ENCODE measurements around the gene ARSD.
"Not testable (repeated sequence)": the region's sequence is repeated elsewhere in the genome, so short reads cannot be mapped to it uniquely, and the experiment has no call there.

Gene ARSD

GRCh38 chrX:2928583-2929434, at the start of gene ARSD:
Gene ARSD, minus strand, starts transcription at chrX:2929339. Its CDS starts 64 bp downstream, at chrX:2929275.
- DNase-seq: peak; percentile 5

- not testable (repeated sequence) for DNase-seq
Observed at GRCh38 chrX:2978639-2979038, 49.5 kb upstream of the ARSD start.

DNA sequence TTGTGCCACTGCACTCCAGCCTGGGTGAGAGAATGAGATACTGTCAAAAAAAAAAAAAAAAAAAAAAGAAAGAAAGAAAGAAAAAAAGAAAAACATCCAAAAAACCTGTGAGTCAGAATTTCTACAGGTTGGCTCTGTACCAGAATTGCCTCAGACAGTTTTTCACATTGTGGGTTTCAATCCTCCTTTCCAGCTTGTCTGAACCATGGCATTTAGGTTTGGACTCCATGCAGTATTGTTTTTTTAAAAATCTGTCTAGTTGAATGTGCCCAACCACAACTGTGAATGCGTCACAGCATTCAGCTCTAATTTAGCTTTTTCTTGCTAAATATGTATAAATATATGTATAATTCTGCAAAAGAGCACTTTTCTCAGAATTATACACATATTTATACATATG, 45.8 kb upstream of the ARSD start:
- no peak for DNase-seq

- DNase-seq: no peak
Observed at GRCh38 chrX:2972391-2972790, 43.3 kb upstream of the ARSD start.

DNA sequence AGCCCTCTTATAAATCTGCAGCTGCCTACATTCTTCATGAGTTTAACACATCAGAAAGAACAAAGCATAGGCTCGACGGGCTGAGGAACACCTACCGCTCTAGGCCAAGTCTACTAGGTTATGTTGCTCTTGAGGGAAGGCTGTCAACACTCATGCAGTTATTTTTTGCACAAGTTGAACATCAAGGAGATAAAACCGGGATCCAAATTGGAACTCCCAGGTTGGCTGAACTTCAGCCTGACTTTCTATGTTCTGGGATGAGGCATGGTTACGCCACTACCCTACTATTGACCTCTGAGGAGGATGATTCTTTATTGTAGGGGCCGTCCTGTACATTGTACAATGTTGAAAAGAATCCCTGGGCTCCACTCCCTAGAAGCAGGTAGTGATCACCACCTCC, 39.9 kb upstream of the ARSD start:
- DNase-seq: no peak

- DNase-seq: no peak
Observed at GRCh38 chrX:2967998-2968909, 39.1 kb upstream of the ARSD start.

DNA sequence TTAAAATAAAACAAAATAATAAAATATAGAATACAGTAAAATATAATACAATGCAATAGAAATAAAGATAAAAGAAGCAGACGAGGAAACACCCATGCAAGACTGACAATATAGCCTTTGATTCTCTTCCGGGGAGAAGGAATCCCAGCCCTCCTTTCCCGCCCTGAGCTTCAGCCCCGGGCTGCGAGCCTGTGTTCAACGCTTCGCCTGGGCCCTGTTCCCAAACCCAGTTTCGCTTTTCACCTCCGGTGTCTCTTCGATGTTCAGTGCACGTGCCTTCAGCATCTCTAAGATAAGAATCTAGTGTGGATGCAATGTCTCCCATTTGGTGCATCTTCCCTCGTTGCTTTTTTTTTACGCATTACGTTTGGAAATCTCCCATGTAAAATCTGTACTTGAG, 38.4 kb upstream of the ARSD start:
- DNase-seq: no peak

DNA sequence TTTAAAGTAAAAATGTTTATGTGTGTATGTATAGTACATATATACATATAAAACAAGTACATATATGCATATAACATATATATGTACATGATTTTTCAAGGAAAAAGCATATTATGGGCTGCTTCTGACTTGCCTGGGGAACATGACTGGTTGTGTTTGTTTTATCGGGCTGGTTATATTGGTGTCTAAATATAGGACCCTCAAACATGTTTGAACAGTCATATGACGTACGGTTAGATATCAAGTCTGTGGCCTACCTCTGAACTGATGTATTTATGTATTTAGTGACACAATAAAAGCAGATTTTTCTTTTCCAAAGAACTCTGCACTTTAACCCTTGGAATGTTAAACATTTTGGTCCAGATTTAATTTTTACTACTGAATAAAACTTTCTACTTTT, 37.9 kb upstream of the ARSD start:
- no peak for DNase-seq

DNA sequence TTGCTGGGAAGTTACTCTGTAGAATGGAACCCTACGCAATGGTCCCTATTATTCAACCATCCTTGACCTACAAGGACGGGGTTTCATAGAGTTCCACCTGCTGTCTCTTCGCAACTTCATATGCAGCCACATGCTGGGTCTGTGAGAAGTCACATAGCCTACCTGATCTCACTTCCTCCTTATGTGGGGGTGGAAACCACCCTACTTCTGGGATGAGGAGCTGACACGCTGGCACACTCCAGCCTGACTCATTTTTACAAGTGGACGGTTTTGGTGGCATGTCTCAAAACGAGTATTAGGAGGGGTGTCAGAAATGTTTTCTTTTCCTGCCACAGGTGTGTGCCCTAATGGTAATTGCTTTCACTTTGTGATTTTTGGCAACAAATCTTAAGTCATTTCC, 36.8 kb upstream of the ARSD start:
- no peak for DNase-seq

DNA sequence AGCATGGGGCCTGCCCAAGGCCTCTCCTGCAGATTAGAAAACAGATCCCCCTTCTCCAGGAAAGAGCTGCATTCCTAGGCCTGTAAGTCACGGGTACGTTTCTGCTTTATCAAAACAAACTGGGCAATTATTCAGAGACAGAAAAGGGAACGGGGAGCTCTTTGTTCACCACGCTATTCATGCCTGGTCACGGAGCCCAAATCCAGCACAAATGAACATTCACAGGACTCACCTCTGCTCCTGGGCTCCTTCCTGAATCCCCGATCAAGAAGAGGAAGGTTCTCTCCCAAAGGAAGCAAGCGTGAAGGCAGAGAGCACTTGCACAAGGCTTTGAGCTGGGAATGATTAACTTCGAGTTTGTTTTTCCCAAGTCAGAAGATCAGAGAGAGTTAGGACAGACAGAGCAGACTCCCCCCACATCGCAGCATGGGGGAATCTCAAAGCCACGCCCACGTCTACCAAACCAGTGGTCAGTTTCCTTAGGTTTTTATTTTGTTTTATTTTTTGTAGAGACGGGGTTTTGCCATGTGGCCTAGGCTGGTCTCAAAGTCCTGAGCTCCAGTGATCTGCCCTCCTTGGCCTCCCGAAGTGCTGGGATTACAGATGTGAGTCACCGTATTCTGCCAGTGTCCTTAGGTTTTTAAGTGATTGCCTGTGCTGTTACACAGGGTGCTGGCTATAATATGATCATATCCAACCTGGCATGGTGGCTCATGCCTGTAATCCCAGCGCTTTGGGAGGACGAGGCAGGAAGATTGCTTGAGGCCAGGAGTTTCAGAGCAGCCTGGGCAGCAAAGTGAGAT, 35.1 kb upstream of the ARSD start:
- DNase-seq: not testable (repeated sequence)

GRCh38 chrX:2963449-2963848, 34.3 kb upstream of the ARSD start:
- not testable (repeated sequence) for DNase-seq

GRCh38 chrX:2962381-2962780, 33.2 kb upstream of the ARSD start:
- no peak for DNase-seq

- DNase-seq: no peak
Observed at GRCh38 chrX:2960861-2961515, 31.8 kb upstream of the ARSD start.

DNA sequence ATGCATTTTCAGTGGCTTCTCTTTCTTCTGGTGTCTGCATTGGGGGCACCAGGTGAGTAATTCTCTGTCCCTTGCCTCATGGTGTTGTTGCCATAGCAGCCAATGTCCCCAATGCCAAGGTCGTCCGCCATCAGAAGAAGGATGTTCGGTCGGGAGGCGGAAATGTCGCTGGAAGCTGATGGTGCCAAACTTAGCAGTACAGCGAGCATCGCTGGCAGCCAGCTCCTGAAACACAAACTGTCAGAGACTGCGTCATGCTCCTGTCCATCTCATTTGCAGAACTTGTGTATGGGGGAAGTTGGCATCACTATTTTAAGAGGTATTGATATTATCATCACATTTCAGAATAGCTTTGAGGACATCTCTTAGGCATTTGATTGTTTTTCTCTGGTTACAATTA, 29.1 kb upstream of the ARSD start:
- no peak for DNase-seq

GRCh38 chrX:2955838-2956237, 26.7 kb upstream of the ARSD start:
- no peak for DNase-seq

DNA sequence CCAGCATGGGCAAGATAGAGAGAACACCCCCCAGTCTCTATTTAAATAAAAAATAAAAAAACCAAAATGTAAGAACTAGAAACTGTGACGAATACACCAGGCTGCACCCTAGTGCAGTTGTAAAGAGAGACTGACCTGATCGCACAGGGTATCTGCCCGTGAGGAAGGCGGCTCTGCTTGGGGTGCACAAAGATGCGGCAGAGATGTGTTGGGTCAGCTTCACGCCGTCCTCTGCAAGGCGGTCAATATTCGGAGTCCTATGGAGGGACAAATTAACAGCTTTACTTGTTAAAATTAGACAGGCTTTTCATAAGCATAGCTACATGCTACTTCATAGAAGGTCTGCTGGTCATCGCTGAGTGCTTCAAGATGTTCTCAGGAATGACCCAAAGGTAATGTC, 26.1 kb upstream of the ARSD start:
- no peak for DNase-seq

DNA sequence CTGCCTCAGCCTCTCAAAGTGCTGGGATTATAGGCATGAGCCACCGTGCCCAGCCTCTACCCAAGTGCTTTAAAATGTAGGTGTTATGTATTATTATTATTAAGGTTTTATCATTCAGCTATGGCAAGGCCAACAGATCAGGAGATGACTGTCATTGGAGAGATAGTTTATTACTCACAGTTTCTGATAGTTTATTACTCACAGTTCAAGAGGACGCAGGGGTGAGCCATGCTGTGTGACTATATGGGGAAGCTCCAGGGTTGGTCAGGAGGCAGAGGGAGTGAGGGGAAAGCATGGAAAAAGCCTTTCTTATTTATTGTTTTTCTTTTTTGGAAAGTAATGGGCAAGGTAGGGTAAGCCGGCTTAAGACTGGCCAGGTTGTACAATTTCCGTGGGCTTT, 25.4 kb upstream of the ARSD start:
- no peak for DNase-seq

- DNase-seq: not testable (repeated sequence)
Observed at GRCh38 chrX:2937942-2938341, 8.8 kb upstream of the ARSD start.

DNA sequence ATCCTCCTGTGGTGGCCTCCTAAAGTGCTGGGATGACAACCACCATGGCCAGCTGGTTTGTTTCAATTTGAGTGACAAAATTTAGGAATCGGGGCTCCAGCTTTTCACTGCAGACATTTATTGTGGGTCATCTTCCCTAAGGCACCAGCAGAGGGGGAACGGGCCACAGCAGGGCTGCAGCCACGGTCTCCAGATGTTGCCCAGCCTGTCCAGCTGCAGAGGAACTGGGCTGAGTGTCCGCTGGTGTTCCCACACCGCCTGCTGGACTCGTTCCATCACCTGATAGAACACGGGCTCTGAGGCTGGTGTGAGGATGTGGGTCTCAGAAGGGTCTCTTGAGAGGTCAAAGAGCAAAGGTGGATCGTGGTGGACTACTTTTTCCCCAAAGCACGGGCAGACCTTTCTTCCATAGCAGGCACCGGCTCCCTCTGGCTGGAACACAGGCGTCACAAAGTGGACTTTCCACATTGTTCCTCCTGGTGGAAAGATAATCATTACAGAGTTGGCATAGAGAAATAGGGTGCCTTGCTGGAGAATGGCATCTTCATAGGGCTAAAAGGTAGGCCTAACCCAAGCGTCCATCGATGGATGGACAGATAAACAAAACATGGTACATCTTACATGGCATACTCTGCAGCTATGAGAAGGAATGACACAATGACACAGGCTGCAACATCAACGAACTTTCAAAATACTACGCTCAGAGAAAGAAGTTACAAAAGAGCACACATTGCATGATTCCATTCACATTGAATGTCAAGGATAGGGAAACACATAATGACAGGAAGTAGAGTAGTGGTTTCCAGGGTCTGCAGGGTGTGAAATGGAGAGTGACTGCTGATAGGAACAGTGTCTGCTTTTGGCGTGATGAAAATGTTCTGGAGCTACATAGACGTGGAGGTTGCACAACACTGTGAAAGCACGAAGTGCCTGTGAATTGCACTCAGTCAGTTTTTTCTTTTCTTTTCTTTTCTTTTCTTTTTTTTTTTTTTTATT, 5.9 kb upstream of the ARSD start:
- DNase-seq: no peak

DNA sequence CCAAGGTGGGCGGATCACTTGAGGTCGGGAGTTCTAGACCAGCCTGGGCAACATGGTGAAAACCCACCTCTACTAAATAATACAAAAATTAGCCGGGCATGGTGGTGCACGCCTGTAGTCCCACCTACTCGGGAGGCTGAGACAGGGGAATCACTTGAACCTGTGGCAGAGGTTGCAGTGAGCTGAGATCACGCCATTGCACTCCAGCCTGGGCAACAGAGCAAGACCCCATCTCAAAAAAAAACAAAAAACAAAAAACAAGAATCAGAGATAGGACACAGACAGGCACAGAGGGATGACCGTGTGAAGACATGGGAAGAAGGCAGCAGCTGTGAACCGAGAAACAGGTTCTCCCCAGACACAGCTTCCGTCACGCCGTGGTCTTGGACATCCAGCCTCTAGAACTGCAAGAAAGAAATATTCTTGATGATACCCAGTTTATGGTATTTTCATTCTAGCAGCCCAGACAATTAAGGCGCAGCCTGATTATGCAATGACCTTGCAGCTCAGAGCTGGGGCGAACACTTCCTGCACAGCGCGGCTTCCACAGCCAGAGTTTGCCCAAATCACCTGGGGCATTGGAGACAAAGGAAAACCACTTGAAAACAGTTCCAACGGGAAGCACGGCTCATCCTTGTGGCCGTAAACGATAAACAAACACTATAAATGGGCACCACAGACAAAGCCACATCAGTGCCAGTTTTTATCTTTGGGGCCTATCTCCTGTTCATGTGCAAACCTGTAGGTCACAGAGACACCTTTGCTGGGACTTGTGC, 4.2 kb upstream of the ARSD start:
- no peak for DNase-seq
